Osteoblast (primary cell): ENCODE data around the gene MARCHF11. TPM values are rescaled to one million over a fixed set of nuclear protein-coding genes. Genes with fewer than 3 reads are reported as not detected.

Experiments used
- DNase-seq: peaks from one replicate; pipeline ENCODE4 v3.0.0; 2011; ENCODE audit warnings: low spot score, mixed read lengths; ENCODE audit not compliant: insufficient read length; ENCODE audit errors: missing footprints
- H2AFZ ChIP-seq: 2 replicates; pipeline ENCODE4 v1.6.0; 2011; ENCODE audit warnings: mild to moderate bottlenecking, low read length
- H3K27ac ChIP-seq: 2 replicates; pipeline ENCODE4 v1.5.1; 2011; ENCODE audit warnings: mild to moderate bottlenecking, low read depth, low read length, moderate library complexity
- H3K27me3 ChIP-seq: 2 replicates; pipeline ENCODE4 v1.6.0; 2012; ENCODE audit warnings: mild to moderate bottlenecking, control low read depth, inconsistent platforms, low read length, moderate library complexity; ENCODE audit not compliant: insufficient read depth
- H3K36me3 ChIP-seq: 2 replicates; pipeline ENCODE4 v1.5.1; 2011; ENCODE audit warnings: mild to moderate bottlenecking, low read length, control low read depth, moderate library complexity; ENCODE audit not compliant: insufficient read depth
- H3K4me1 ChIP-seq: 2 replicates; pipeline ENCODE4 v1.5.1; 2011; ENCODE audit warnings: mild to moderate bottlenecking, low read length, control low read depth, moderate library complexity; ENCODE audit not compliant: insufficient read depth
- H3K4me2 ChIP-seq: 2 replicates; pipeline ENCODE4 v1.6.0; 2011; ENCODE audit warnings: mild to moderate bottlenecking, low read length; ENCODE audit not compliant: insufficient read depth
- H3K4me3 ChIP-seq: fragments of 200-600 bp; sonication (generic); 3 replicates; pipeline ENCODE4 v1.5.1; 2012; ENCODE audit warnings: mild to moderate bottlenecking, low read length, inconsistent platforms; ENCODE audit not compliant: insufficient read depth
- H3K79me2 ChIP-seq: 2 replicates; pipeline ENCODE4 v1.6.0; 2012; ENCODE audit warnings: mild to moderate bottlenecking, low read length, control low read depth, inconsistent platforms; ENCODE audit not compliant: insufficient read depth
- H3K9me3 ChIP-seq: 2 replicates; pipeline ENCODE4 v1.5.1; 2011; ENCODE audit warnings: low read depth, low read length, control low read depth
- H4K20me1 ChIP-seq: 2 replicates; pipeline ENCODE4 v1.6.0; 2012; ENCODE audit warnings: mild to moderate bottlenecking, low read length, control low read depth; ENCODE audit not compliant: insufficient read depth
- total RNA-seq: library from RNA; depleted of rRNA; stranded (reverse); fragments of >200 nt; gene quantifications from 2 replicates; pipeline ENCODE4 v1.2.3, GENCODE V29; 2012
- TF ChIP-seq, protein P1 (sequence below): IDR thresholded peaks from 2 replicates; pipeline ENCODE4 v1.5.1; 2011; ENCODE audit warnings: mild to moderate bottlenecking, low read depth, low read length, moderate library complexity; ENCODE audit errors: extremely low read depth

The MARCHF11 gene
- total RNA-seq, 1 donor, result not detected

DNA sequence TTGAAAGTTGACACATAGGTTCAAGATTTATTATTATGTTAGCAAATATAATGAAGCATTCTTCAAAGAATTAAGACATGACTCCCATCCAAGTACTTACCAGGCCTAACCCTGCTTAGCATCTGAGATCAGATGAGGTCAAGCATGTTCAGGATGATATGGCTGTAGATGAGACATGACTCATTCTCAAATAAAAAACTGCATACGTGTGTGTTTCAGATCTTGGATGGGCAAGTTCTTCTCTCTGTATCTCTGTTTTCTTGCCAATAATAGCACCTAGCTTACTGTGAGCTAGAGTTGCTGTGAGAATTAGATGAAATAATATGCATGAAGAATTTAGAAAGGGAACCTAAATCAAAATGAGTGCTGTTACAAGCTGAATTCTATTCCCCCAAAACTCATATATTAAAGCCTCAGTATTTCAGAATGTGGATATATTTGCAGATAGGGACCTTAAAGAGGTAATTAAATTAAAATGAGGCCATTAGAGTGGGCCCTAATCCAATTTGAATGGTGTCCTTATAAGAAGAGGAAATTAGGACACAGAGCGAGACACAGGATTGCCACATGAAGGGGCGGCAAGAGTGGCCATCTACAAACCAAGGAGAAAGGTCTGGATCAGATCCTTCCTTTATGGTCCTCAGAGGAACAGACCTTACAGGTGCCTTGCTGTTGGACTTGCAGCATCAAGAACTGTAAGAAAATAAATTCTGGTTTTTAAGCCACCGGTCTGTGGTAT lies 146.2 kb downstream of the MARCHF11 start:
- no peak overlapping the region for H2AFZ ChIP-seq
- H3K4me2 ChIP-seq, result no peak overlapping the region
- H4K20me1 ChIP-seq, result no peaks in the 10 kb centered on the region
- H3K36me3 ChIP-seq, result no peaks in the 10 kb centered on the region
- H3K4me1 ChIP-seq, result no peaks in the 10 kb centered on the region
- H3K9me3 ChIP-seq, result no peaks in the 10 kb centered on the region
- H3K27ac ChIP-seq, result no peak overlapping the region
- no peak for DNase-seq
- TF ChIP-seq, protein P1, sequence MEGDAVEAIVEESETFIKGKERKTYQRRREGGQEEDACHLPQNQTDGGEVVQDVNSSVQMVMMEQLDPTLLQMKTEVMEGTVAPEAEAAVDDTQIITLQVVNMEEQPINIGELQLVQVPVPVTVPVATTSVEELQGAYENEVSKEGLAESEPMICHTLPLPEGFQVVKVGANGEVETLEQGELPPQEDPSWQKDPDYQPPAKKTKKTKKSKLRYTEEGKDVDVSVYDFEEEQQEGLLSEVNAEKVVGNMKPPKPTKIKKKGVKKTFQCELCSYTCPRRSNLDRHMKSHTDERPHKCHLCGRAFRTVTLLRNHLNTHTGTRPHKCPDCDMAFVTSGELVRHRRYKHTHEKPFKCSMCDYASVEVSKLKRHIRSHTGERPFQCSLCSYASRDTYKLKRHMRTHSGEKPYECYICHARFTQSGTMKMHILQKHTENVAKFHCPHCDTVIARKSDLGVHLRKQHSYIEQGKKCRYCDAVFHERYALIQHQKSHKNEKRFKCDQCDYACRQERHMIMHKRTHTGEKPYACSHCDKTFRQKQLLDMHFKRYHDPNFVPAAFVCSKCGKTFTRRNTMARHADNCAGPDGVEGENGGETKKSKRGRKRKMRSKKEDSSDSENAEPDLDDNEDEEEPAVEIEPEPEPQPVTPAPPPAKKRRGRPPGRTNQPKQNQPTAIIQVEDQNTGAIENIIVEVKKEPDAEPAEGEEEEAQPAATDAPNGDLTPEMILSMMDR, result no peak
- H3K79me2 ChIP-seq, result no peaks in the 10 kb centered on the region
- no peaks in the 10 kb centered on the region for H3K27me3 ChIP-seq
- no peak overlapping the region for H3K4me3 ChIP-seq

DNA sequence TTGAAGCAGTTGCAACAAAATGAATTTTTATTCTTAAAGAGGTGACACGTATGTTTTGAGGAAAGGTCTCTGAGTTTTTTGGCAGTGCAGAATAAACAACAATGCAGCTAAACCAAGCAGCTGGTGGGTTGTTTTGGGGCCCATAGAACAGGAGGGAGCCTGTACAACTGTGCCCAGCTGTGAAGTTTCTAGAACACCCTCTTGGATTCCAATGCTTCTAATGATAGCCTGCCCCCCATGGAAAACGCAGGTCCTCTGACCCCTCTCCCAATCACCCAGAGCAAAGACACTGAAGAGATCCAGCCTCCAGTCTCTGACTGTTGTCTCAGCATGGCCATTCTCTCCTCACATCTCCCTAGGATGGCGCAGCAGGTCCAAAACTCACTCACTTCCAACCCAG lies 150.9 kb downstream of the MARCHF11 start:
- Histone ChIP-seq H3K4me1 (no peaks in the 10 kb centered on the region), H3K79me2 (no peaks in the 10 kb centered on the region), H3K27ac (no peak overlapping the region), H3K9me3 (no peaks in the 10 kb centered on the region), H3K27me3 (no peaks in the 10 kb centered on the region), H3K36me3 (no peaks in the 10 kb centered on the region), H3K4me3 (no peak overlapping the region), H4K20me1 (no peaks in the 10 kb centered on the region), H3K4me2 (no peak overlapping the region), H2AFZ (no peak overlapping the region)
- TF ChIP-seq, protein P1, result no peak
- DNase-seq, result no peak

DNA sequence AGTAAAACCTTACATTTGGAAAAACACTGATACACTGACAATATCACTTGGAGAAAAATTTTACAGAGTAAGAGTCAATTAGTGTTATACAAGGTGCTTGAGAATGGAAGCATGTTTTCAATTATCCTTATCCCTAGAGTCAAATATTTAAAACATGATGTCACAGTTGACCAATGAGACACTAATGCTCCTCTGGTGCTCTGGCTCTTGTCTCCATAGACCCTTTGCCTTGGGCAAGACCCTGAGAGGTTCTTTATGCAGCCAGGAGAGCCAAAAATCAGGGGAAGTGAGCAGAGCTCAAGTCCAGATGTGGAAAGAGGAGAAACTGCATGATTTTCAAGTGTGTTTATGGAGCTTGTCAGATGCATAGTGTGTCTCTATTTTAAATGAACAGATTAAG lies 153.9 kb downstream of the MARCHF11 start:
- Histone ChIP-seq H3K36me3 (no peaks in the 10 kb centered on the region), H4K20me1 (no peaks in the 10 kb centered on the region), H3K27me3 (no peaks in the 10 kb centered on the region), H3K79me2 (no peaks in the 10 kb centered on the region), H3K27ac (no peak overlapping the region), H2AFZ (no peak overlapping the region), H3K4me2 (no peak overlapping the region), H3K4me1 (no peaks in the 10 kb centered on the region), H3K9me3 (no peaks in the 10 kb centered on the region), H3K4me3 (no peak overlapping the region)
- TF ChIP-seq, protein P1, result no peak
- DNase-seq, result no peak

DNA sequence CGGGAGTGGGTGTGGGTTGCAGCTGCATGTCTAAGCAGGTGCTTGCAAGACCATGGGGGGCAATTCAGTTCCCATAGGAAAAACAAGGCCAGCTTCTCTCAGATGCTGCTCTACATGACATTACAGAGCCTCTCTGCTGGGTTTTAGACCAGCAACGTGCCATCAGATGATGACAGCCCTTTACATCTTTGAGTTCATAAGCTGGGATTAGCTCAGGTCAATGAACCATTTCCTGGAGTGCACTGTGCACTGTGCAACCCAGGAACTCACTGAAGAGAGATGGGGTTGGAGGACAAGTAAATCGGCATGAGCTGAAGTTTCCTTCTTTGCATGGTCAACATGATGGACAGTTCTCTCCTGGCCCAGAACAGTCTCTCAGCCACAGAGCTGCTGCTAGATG lies 160.6 kb downstream of the MARCHF11 start:
- no peak overlapping the region for H3K4me2 ChIP-seq
- no peak overlapping the region for H2AFZ ChIP-seq
- no peak overlapping the region for H3K4me3 ChIP-seq
- no peaks in the 10 kb centered on the region for H4K20me1 ChIP-seq
- H3K4me1 ChIP-seq, result no peaks in the 10 kb centered on the region
- TF ChIP-seq, protein P1, result no peak
- no peaks in the 10 kb centered on the region for H3K27me3 ChIP-seq
- no peak overlapping the region for H3K27ac ChIP-seq
- H3K36me3 ChIP-seq, result no peaks in the 10 kb centered on the region
- H3K9me3 ChIP-seq, result no peaks in the 10 kb centered on the region
- no peak for DNase-seq
- H3K79me2 ChIP-seq, result no peaks in the 10 kb centered on the region
